Measurements from ENCODE around the gene CXCR1. TPM values are rescaled to one million over a fixed set of nuclear protein-coding genes. Genes with fewer than 3 reads are reported as not detected.
A peak's percentile ranks its signal among the peaks of the same experiment; 100 is the strongest.

CXCR1 gene
- total RNA-seq, 1 donor from 2014 or later: not detected

GRCh38 chr2:218194880-218195279, 28.1 kb upstream of the CXCR1 start:
- no peak overlapping the region for H3K27ac Mint-ChIP-seq
- H3K4me3 ChIP-seq: no peak overlapping the region
- H3K4me3 Mint-ChIP-seq: no peak overlapping the region

GRCh38 chr2:218193701-218194100, 26.9 kb upstream of the CXCR1 start:
- H3K4me1 Mint-ChIP-seq: no peaks in the 10 kb centered on the region
- peaks cover 6% of the 10 kb centered on the region for H3K4me1 ChIP-seq
- no peaks in the 10 kb centered on the region for H3K36me3 ChIP-seq
- no peak overlapping the region for H3K4me3 ChIP-seq
- no peaks in the 10 kb centered on the region for H3K36me3 Mint-ChIP-seq
- no peaks in the 10 kb centered on the region for H3K9me3 ChIP-seq (ENCODE audit: low read depth)
- no peak overlapping the region for H3K27ac ChIP-seq
- H3F3A ChIP-seq (ENCODE audit: low read depth): no peaks in the 10 kb centered on the region
- H3K27ac Mint-ChIP-seq: no peak overlapping the region
- no peak overlapping the region for H3K4me3 Mint-ChIP-seq
- no peaks in the 10 kb centered on the region for H4K20me1 ChIP-seq (ENCODE audit: low read depth)
- H2AFZ ChIP-seq (replicated peaks): no peak overlapping the region
- no peaks in the 10 kb centered on the region for H3K79me2 ChIP-seq (ENCODE audit: low read depth)
- H3K4me2 ChIP-seq: no peak overlapping the region
- H3K27me3 Mint-ChIP-seq (ENCODE audit: insufficient read depth, low read depth): peaks cover 2% of the 10 kb centered on the region
- no peak overlapping the region for H3K9ac ChIP-seq
- TF ChIP-seq CTCF (IDR thresholded peaks at IDR 0.05): no peak
- no peak for TF ChIP-seq EZH2phosphoT487 (IDR thresholded peaks at IDR 0.05)
- no peak for TF ChIP-seq EZH2 (IDR thresholded peaks at IDR 0.05)
- no peak for DNase-seq (ENCODE audit: low spot score)
- H3K9me3 Mint-ChIP-seq: no peaks in the 10 kb centered on the region
- H3K27me3 ChIP-seq: no peaks in the 10 kb centered on the region

More at GRCh38 chr2:218194880-218195279, 28.1 kb upstream of the CXCR1 start:
- no peak overlapping the region for H2AFZ ChIP-seq (replicated peaks)
- no peaks in the 10 kb centered on the region for H3K9me3 ChIP-seq (ENCODE audit: low read depth)
- no peaks in the 10 kb centered on the region for H3K27me3 ChIP-seq
- no peak for DNase-seq (ENCODE audit: low spot score)
- Mint-ChIP-seq H3K4me1 (no peaks in the 10 kb centered on the region), H3K9me3 (no peaks in the 10 kb centered on the region), H3K27me3 (ENCODE audit: insufficient read depth, low read depth) (peaks cover 2% of the 10 kb centered on the region), H3K36me3 (no peaks in the 10 kb centered on the region)
- no peaks in the 10 kb centered on the region for H3F3A ChIP-seq (ENCODE audit: low read depth)
- no peak overlapping the region for H3K9ac ChIP-seq
- H3K4me2 ChIP-seq: no peak overlapping the region
- no peak overlapping the region for H3K27ac ChIP-seq
- TF ChIP-seq EZH2 (IDR thresholded peaks at IDR 0.05) (no peak), EZH2phosphoT487 (IDR thresholded peaks at IDR 0.05) (no peak), CTCF (IDR thresholded peaks at IDR 0.05) (no peak)
- peaks cover 6% of the 10 kb centered on the region for H3K4me1 ChIP-seq
- H4K20me1 ChIP-seq (ENCODE audit: low read depth): no peaks in the 10 kb centered on the region
- no peaks in the 10 kb centered on the region for H3K36me3 ChIP-seq
- H3K79me2 ChIP-seq (ENCODE audit: low read depth): no peaks in the 10 kb centered on the region

GRCh38 chr2:218192902-218193430, 26.2 kb upstream of the CXCR1 start:
- H3K4me3 ChIP-seq: no peak overlapping the region
- H2AFZ ChIP-seq (replicated peaks): peak overlapping the region; percentile 77
- H3K4me3 Mint-ChIP-seq: no peak overlapping the region
- H3F3A ChIP-seq (ENCODE audit: low read depth): no peaks in the 10 kb centered on the region
- no peaks in the 10 kb centered on the region for H4K20me1 ChIP-seq (ENCODE audit: low read depth)
- H3K27me3 Mint-ChIP-seq (ENCODE audit: insufficient read depth, low read depth): peaks cover 2% of the 10 kb centered on the region
- H3K9me3 ChIP-seq (ENCODE audit: low read depth): no peaks in the 10 kb centered on the region
- no peaks in the 10 kb centered on the region for H3K27me3 ChIP-seq
- H3K27ac ChIP-seq: no peak overlapping the region
- H3K36me3 ChIP-seq: no peaks in the 10 kb centered on the region
- H3K9ac ChIP-seq: no peak overlapping the region
- no peak for DNase-seq (ENCODE audit: low spot score)
- H3K36me3 Mint-ChIP-seq: no peaks in the 10 kb centered on the region
- TF ChIP-seq EZH2 (IDR thresholded peaks at IDR 0.05) (no peak), EZH2phosphoT487 (IDR thresholded peaks at IDR 0.05) (no peak), CTCF (IDR thresholded peaks at IDR 0.05) (no peak)
- H3K4me1 Mint-ChIP-seq: no peaks in the 10 kb centered on the region
- H3K9me3 Mint-ChIP-seq: no peaks in the 10 kb centered on the region
- no peak overlapping the region for H3K27ac Mint-ChIP-seq
- no peak overlapping the region for H3K4me2 ChIP-seq
- no peaks in the 10 kb centered on the region for H3K79me2 ChIP-seq (ENCODE audit: low read depth)
- peaks cover 6% of the 10 kb centered on the region for H3K4me1 ChIP-seq

All from neural progenitor cell (in vitro differentiated cells).